ENCODE results near the gene MRPS18A. TPM values are rescaled to one million over a fixed set of nuclear protein-coding genes. Genes with fewer than 3 reads are reported as not detected.
"Not testable (repeated sequence)": the region's sequence is repeated elsewhere in the genome, so short reads cannot be mapped to it uniquely, and the experiment has no call there.

MRPS18A gene
- total RNA-seq, 4 donors from 2014 or later = 161 to 171 (median 168) TPM

DNA sequence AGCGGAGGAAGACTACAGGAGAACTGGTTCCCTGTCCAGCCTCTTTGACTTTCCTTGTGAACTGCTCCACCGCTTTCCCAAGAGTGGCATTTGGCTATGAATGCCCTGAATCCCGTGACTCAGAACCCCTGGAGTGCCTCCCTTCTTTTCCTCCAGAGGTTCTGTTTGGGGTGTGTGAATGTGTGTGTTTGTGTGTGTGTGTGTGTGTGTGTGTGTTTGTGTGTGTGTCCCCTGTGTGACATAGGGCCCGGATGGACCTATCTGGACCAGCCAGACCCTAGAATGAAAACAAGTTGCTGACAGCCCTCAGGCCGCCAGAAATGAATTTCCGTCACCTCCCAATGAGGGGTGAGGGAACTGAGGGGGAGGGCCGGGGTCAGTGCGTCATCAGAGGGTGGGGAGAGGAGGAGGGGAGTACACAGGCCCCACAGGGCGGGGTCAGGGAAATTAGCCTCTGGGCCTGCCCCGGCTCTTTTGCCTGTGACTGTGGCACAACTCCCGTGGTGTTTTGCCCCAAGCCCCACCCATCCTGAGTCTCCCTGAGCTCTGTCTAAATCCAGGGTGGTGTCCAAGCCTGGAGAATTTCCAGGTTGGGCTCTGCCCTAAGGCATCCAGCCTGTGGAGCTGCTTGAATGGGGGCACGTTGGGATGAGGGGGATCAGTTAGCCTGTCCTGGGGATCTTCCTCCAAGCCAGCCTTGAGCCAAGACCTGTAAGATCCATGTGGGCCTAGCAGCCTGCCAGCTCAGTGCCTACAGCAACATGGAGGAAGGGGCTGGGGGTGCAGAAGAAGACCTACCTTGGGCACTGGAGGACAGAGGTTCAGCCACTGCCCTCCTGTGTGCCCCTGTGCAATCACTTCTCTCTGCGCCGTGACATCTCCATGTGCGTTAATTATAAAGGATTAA lies 15.2 kb upstream of the MRPS18A start:
- TF ChIP-seq, protein P1, sequence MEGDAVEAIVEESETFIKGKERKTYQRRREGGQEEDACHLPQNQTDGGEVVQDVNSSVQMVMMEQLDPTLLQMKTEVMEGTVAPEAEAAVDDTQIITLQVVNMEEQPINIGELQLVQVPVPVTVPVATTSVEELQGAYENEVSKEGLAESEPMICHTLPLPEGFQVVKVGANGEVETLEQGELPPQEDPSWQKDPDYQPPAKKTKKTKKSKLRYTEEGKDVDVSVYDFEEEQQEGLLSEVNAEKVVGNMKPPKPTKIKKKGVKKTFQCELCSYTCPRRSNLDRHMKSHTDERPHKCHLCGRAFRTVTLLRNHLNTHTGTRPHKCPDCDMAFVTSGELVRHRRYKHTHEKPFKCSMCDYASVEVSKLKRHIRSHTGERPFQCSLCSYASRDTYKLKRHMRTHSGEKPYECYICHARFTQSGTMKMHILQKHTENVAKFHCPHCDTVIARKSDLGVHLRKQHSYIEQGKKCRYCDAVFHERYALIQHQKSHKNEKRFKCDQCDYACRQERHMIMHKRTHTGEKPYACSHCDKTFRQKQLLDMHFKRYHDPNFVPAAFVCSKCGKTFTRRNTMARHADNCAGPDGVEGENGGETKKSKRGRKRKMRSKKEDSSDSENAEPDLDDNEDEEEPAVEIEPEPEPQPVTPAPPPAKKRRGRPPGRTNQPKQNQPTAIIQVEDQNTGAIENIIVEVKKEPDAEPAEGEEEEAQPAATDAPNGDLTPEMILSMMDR (IDR thresholded peaks at IDR 0.05 in 4 of 5, conservative IDR thresholded peaks at IDR 0.05 in 1 of 5) = no peak
- TF ChIP-seq POLR2A (IDR thresholded peaks at IDR 0.05) = peak; percentile 46 to 67
- DNase-seq = peak; percentile 80 to 88
- Histone ChIP-seq H3K4me3 (no peak overlapping the region), H3K9me3 (no peaks in the 10 kb centered on the region), H3K27me3 (no peaks in the 10 kb centered on the region), H3K36me3 (no peaks in the 10 kb centered on the region), H3K27ac (peak overlapping the region; percentile 79 to 84 (median 82)), H3K4me1 (peaks cover 37 to 55% of the 10 kb centered on the region in 2 donors)
- ATAC-seq = peak; percentile 68 to 74
- in situ Hi-C loops (cut with MboI; ENCODE audit: low sequenced_read_pairs in 4 of 4) = no loop called here
- intact Hi-C loops (cut with DNase I; ENCODE audit: low total_unique reads) = loop anchor here (2.0 to 5.0 kb wide), 2 partner anchors 36 to 55 kb away; no protein-coding TSS in a partner anchor

DNA sequence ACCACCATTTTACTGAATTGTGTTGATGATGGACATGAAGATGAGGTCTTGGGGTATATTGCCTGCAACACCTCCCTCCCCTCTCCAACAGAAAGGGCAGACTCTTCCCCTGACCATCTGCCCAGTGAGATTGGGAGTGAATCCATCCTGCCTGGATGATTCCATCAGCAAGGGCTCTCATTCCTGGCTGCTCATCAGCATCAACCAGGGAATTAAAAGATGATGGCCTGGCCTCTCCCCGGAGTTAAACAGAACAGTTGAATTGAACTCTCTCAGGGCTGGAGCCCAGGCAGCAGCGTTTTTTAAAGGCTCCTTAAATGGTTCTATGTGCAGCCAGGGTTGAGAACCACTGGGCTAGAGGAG lies 14.6 kb upstream of the MRPS18A start:
- Histone ChIP-seq H3K4me3 (no peak overlapping the region), H3K4me1 (peaks cover 37 to 59% of the 10 kb centered on the region in 2 donors)
- in situ Hi-C loops (cut with MboI; ENCODE audit: low sequenced_read_pairs in 4 of 4) = no loop called here

DNA sequence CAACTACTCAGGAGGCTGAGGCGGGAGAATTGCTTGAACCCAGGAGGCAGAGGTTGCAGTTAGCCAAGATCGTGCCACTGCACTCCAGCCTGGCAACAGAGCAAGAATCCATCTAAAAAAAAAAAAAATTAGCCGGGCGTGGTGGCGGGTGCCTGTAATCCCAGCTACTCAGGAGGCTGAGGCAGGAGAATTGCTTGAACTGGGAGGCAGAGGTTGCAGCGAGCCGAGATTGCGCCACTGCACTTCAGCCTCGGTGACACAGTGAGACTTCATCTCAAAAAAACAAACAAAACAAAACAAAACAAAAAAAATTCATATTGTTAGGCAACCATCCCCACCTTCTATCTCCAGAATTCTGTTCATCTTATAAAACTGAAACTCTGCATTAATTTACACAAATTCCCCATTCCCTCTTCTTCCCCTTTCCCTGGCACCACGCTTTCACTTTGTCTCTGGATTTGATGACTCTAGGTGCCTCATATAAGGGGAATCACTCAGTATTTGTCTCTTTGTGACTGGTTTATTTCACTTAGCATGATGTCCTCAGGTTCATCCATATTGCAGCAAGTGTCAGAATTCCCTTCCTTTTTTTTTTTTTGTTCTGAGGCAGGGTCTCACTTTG lies 13.5 kb upstream of the MRPS18A start:
- H3K4me3 ChIP-seq; H3K36me3 ChIP-seq; H3K27me3 ChIP-seq; DNase-seq; ATAC-seq; in situ Hi-C loops (cut with MboI; ENCODE audit: low sequenced_read_pairs in 4 of 4); H3K9me3 ChIP-seq: not testable (repeated sequence)
- H3K27ac ChIP-seq = peak overlapping the region; percentile 79 to 84 (median 82)
- peaks cover 37 to 60% of the 10 kb centered on the region in 2 donors for H3K4me1 ChIP-seq
- intact Hi-C loops (cut with DNase I; ENCODE audit: low total_unique reads) = loop anchor here (5.0 kb wide), 1 partner anchor 56 kb away; no protein-coding TSS in a partner anchor

More for the DNA sequence above, 14.6 kb upstream of the MRPS18A start:
- DNase-seq = no peak
- Histone ChIP-seq H3K9me3 (no peaks in the 10 kb centered on the region), H3K27ac (peak overlapping the region; percentile 79 to 84 (median 82)), H3K27me3 (no peaks in the 10 kb centered on the region), H3K36me3 (no peaks in the 10 kb centered on the region)
- no peak for ATAC-seq
- TF ChIP-seq, protein P1 (IDR thresholded peaks at IDR 0.05 in 4 of 5, conservative IDR thresholded peaks at IDR 0.05 in 1 of 5) = no peak
- no peak for TF ChIP-seq POLR2A (IDR thresholded peaks at IDR 0.05)
- intact Hi-C loops (cut with DNase I; ENCODE audit: low total_unique reads) = loop anchor here (2.0 to 5.0 kb wide), 2 partner anchors 35 to 55 kb away; no protein-coding TSS in a partner anchor

DNA sequence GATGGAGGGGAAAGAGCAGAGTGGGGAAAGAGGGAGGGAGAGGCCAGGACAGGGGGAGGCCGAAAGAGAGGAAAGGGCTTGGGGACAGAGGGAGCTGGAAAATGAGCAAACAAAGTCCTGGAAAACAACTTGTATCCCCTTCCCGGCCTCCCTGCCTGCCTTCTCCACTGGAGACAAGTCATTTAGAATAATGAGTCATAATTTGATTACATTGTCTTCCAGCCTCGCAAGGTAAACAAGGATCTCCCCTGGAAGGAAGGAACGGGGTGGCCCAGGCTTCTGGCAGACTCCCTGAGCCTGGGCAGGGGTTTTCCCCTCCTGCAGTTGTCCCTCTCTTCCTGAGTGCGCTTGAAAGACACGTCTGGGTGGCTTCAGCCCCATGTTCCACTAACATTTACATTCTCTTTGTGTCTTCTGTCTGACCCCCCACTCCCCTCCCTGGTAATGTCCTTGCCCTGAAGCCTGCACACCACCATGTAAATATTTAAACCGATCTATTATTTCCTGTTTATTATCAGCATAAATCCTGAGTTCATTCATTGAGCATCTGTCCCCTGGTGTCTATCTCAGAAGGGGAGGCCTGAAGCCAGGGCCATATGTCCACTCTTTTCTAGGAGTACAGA lies 12.1 kb upstream of the MRPS18A start:
- Histone ChIP-seq H3K9me3 (no peaks in the 10 kb centered on the region), H3K4me1 (peaks cover 37 to 63% of the 10 kb centered on the region in 2 donors), H3K4me3 (no peak overlapping the region), H3K27ac (peak overlapping the region; percentile 70 to 76 (median 72)), H3K36me3 (no peaks in the 10 kb centered on the region), H3K27me3 (no peaks in the 10 kb centered on the region)
- ATAC-seq = peak in 1 of 2 donors; percentile 28
- DNase-seq = no peak
- intact Hi-C loops (cut with DNase I; ENCODE audit: low total_unique reads) = loop anchor here (5.0 kb wide), 1 partner anchor 58 kb away; no protein-coding TSS in a partner anchor
- TF ChIP-seq, protein P1 (IDR thresholded peaks at IDR 0.05 in 4 of 5, conservative IDR thresholded peaks at IDR 0.05 in 1 of 5) = no peak
- no peak for TF ChIP-seq POLR2A (IDR thresholded peaks at IDR 0.05)
- in situ Hi-C loops (cut with MboI; ENCODE audit: low sequenced_read_pairs in 4 of 4) = no loop called here
